Measurements from ENCODE around the gene CBX4.
A peak's percentile ranks its signal among the peaks of the same experiment; 100 is the strongest.

CBX4 gene

GRCh38 chr17:79839356-79840268 is at the start of gene CBX4:
CBX4 (minus strand) TSS chr17:79839440; CDS start chr17:79839251, 189 bp downstream.
- Histone ChIP-seq H3K36me3 (ENCODE audit: control insufficient read depth, insufficient read depth, low read length) (no peaks in the 10 kb centered on the region), H3K79me2 (peaks cover 16% of the 10 kb centered on the region), H3K9me3 (ENCODE audit: control insufficient read depth, low read length) (no peaks in the 10 kb centered on the region), H3K27ac (peak within 1 kb of the TSS; percentile 95), H3K4me2 (ENCODE audit: low read length) (peak within 1 kb of the TSS; percentile 100), H3K4me3 (ENCODE audit: low read depth, low read length) (peak within 1 kb of the TSS; percentile 81), H3K9ac (peak within 1 kb of the TSS; percentile 6), H3K4me1 (peaks cover 4% of the 10 kb centered on the region), H2AFZ (peak within 1 kb of the TSS; percentile 75), H3K27me3 (ENCODE audit: control insufficient read depth, insufficient read depth, low read length) (peaks cover 3% of the 10 kb centered on the region)
- TF ChIP-seq, protein P1, sequence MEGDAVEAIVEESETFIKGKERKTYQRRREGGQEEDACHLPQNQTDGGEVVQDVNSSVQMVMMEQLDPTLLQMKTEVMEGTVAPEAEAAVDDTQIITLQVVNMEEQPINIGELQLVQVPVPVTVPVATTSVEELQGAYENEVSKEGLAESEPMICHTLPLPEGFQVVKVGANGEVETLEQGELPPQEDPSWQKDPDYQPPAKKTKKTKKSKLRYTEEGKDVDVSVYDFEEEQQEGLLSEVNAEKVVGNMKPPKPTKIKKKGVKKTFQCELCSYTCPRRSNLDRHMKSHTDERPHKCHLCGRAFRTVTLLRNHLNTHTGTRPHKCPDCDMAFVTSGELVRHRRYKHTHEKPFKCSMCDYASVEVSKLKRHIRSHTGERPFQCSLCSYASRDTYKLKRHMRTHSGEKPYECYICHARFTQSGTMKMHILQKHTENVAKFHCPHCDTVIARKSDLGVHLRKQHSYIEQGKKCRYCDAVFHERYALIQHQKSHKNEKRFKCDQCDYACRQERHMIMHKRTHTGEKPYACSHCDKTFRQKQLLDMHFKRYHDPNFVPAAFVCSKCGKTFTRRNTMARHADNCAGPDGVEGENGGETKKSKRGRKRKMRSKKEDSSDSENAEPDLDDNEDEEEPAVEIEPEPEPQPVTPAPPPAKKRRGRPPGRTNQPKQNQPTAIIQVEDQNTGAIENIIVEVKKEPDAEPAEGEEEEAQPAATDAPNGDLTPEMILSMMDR (IDR thresholded peaks at IDR 0.05) = peak; percentile 91

- Histone ChIP-seq H3K4me3 (ENCODE audit: low read depth, low read length) (no peak overlapping the region), H3K27ac (no peak overlapping the region), H3K9ac (no peak overlapping the region), H3K79me2 (no peaks in the 10 kb centered on the region), H3K4me1 (no peaks in the 10 kb centered on the region), H3K4me2 (ENCODE audit: low read length) (no peak overlapping the region), H2AFZ (no peak overlapping the region), H3K27me3 (ENCODE audit: control insufficient read depth, insufficient read depth, low read length) (no peaks in the 10 kb centered on the region), H3K9me3 (ENCODE audit: control insufficient read depth, low read length) (no peaks in the 10 kb centered on the region), H3K36me3 (ENCODE audit: control insufficient read depth, insufficient read depth, low read length) (no peaks in the 10 kb centered on the region)
- TF ChIP-seq, protein P1 (IDR thresholded peaks at IDR 0.05) = no peak
Measured at GRCh38 chr17:79888009-79888540, 48.8 kb upstream of the CBX4 start.

GRCh38 chr17:79887451-79887991 is 48.3 kb upstream of the CBX4 start:
- no peaks in the 10 kb centered on the region for H3K9me3 ChIP-seq (ENCODE audit: control insufficient read depth, low read length)
- no peaks in the 10 kb centered on the region for H3K36me3 ChIP-seq (ENCODE audit: control insufficient read depth, insufficient read depth, low read length)
- H3K27ac ChIP-seq = no peak overlapping the region
- TF ChIP-seq, protein P1 (IDR thresholded peaks at IDR 0.05) = no peak
- H3K4me1 ChIP-seq = no peaks in the 10 kb centered on the region
- no peaks in the 10 kb centered on the region for H3K79me2 ChIP-seq
- no peak overlapping the region for H3K4me2 ChIP-seq (ENCODE audit: low read length)
- H3K27me3 ChIP-seq (ENCODE audit: control insufficient read depth, insufficient read depth, low read length) = no peaks in the 10 kb centered on the region
- H2AFZ ChIP-seq = no peak overlapping the region
- no peak overlapping the region for H3K9ac ChIP-seq
- no peak overlapping the region for H3K4me3 ChIP-seq (ENCODE audit: low read depth, low read length)

GRCh38 chr17:79883202-79883601 is 44.0 kb upstream of the CBX4 start:
- H3K79me2 ChIP-seq = no peaks in the 10 kb centered on the region
- H3K9ac ChIP-seq = no peak overlapping the region
- H3K4me1 ChIP-seq = no peaks in the 10 kb centered on the region
- no peak overlapping the region for H2AFZ ChIP-seq
- no peaks in the 10 kb centered on the region for H3K9me3 ChIP-seq (ENCODE audit: control insufficient read depth, low read length)
- H3K36me3 ChIP-seq (ENCODE audit: control insufficient read depth, insufficient read depth, low read length) = no peaks in the 10 kb centered on the region
- H3K4me2 ChIP-seq (ENCODE audit: low read length) = no peak overlapping the region
- no peak overlapping the region for H3K27ac ChIP-seq
- TF ChIP-seq, protein P1 (IDR thresholded peaks at IDR 0.05) = no peak
- H3K4me3 ChIP-seq (ENCODE audit: low read depth, low read length) = no peak overlapping the region
- no peaks in the 10 kb centered on the region for H3K27me3 ChIP-seq (ENCODE audit: control insufficient read depth, insufficient read depth, low read length)
